ENCODE results near the gene CORO6.

The CORO6 gene

DNA sequence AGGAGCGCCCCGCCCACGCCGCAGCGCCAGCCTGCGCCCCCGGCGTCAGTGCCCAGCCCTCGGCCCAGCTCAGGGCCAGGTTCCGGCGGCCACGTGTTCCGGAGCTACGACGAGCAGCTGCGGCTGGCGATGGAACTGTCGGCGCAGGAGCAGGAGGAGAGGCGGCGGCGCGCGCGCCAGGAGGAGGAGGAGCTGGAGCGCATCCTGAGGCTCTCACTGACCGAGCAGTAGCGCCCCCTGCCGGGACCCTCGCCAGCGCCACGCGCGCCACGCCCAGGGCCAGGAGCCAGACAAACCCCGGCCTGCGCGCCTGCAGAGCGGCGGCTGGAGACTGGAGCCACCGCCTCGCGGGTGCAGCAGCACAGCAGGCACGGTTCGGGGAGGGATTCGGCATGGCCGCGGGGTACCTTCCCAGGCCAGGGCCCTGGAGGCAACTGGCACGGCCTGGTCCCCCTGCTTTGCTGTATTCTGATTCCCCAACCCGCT, 9.3 kb downstream of the CORO6 start:
- DNase-seq (ENCODE audit: low read depth): peak; percentile 88

DNA sequence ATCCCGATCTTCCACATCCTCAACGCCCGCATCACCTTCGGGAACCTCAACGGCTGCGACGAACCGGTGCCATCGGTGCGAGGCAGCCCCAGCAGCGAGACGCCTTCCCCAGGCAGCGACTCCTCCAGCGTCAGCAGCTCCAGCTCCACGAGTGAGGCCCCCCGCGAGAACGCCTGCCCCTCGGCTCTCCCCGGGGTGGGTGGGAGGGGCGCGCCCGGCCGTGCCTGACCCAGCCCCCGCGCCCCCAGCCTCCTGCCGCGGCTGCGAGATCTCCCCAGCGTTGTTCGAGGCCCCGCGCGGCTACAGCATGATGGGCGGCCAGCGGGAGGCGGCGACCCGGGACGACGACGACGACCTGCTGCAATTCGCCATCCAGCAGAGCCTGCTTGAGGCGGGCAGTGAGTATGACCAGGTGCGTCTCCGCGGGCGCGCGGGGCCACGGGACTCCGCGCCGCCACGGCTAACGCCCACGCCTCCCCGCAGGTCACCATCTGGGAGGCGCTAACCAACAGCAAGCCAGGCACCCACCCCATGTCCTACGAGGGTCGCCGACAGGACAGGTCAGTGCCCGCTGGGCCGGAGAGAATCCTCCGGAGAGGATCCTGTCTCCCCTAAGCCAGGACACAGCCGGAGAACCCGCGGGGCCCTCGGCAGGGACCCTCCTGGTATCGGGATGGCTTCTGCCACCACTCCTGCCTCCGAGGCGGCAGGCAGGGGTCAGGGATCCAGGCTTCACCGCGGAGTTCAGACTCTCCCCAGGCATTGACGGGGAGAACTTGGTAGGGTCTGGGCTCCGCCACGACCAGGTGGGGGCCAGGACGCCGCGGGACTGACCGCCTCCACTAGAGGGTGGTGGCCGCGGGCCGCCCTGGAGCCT, 10.1 kb downstream of the CORO6 start:
- DNase-seq (ENCODE audit: low read depth): no peak

- no peak for DNase-seq (ENCODE audit: low read depth)
Observed at GRCh38 chr17:29612094-29612403, 10.7 kb downstream of the CORO6 start.

- DNase-seq (ENCODE audit: low read depth): no peak
Observed at GRCh38 chr17:29611351-29612093, 11.2 kb downstream of the CORO6 start.

DNA sequence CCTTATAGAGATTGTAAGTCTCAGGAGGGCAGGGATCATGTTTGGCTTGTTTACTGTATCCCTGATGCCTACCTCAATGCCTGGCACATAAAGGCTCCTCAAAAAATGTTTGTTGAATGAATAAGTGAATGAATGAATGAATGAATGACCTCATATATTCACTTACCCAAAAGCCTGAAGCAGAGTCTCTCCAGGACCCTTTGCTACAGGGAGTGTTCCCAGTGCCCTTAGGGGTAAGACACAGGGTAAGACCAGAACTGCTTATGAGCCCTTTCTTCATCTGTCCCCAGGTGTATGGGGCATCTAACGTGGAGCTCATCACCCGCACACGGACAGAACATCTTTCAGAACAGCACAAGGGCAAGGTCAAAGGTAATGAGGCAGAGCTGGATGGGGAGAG, 12.3 kb downstream of the CORO6 start:
- DNase-seq (ENCODE audit: low read depth): no peak

DNA sequence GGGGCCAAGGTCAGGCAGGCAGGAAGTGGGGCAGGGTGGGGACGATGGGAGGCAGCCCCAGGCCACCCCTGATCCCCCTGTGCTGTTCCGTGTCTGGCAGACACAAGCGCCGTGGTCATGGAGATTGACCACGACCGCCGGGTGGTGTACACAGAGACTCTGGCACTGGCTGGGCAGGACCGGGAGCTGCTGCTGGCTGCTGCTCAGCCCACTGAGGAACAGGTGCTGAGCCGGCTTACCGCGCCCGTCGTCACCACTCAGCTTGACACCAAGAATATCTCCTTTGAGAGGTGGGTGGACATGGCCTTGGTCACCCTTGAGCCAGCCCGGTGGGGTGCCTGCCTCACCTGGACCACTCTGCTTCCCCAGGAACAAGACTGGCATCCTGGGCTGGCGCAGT, 13.7 kb downstream of the CORO6 start:
- DNase-seq (ENCODE audit: low read depth): no peak

- DNase-seq (ENCODE audit: low read depth): no peak
Observed at GRCh38 chr17:29607557-29608195, 15.0 kb downstream of the CORO6 start.

- no peak for DNase-seq (ENCODE audit: low read depth)
Observed at GRCh38 chr17:29603109-29603674, 19.5 kb downstream of the CORO6 start.

- no peak for DNase-seq (ENCODE audit: low read depth)
Observed at GRCh38 chr17:29597361-29598172, 25.1 kb downstream of the CORO6 start.

DNA sequence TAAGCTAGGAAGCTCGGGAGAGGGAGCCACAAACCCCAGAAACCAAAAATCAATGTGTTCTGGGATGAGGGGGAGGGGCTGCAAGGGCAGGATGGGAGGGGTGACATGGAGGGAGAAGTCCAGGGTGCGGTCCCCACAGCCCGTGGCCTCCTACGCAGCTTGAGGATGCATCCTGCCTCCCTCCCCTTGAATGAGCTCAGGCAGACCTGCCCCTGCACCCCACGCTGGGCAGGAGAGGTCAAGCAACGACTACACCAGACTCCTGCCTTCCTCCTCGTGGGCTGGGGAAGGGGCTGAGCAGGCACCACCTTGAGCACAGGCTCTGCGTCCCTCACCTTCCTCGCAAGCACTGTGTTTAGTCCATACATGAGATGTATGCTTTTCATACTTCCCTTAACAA, 25.9 kb downstream of the CORO6 start:
- DNase-seq (ENCODE audit: low read depth): no peak

DNA sequence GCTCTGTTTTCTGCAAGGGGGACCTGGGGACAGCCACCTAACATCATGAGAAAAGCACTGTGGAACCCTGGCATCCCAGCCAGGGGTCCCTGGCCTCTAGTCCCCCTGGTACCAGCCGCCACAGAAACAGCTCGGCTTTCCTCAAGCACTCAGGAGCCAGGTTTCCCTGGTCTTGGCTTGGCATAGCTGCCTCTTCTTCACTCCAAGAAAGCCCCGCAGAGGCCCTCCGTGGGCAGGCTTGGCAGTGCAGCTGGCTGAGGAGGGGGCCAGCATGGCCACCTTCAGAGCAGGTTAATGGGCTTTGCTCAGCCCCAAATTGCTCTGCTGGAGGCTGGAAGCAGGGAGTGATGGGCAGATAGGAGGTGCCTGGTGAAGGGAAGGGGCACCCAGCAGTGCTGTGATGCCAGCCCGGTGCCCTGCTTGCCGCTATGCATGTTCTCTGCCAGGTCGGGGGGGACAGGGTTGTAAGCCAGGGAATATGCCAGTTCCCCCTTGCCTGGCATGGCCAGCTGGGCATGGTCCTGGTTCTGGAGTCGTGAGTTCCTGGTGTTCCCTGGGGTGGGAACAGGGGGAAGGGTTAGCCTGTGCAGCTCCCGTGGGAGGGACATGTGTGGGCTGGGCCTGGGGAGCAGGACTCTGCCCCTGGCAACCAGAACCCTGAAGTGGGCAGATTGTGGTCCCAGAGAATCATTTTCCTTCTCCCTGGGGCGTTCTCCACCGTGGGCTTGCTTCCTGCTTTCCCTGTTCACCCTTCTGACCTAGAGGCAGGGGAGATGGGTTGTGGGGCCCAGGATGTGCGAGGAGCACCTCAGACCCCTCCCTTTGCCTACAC, 26.6 kb downstream of the CORO6 start:
- no peak for DNase-seq (ENCODE audit: low read depth)

DNA sequence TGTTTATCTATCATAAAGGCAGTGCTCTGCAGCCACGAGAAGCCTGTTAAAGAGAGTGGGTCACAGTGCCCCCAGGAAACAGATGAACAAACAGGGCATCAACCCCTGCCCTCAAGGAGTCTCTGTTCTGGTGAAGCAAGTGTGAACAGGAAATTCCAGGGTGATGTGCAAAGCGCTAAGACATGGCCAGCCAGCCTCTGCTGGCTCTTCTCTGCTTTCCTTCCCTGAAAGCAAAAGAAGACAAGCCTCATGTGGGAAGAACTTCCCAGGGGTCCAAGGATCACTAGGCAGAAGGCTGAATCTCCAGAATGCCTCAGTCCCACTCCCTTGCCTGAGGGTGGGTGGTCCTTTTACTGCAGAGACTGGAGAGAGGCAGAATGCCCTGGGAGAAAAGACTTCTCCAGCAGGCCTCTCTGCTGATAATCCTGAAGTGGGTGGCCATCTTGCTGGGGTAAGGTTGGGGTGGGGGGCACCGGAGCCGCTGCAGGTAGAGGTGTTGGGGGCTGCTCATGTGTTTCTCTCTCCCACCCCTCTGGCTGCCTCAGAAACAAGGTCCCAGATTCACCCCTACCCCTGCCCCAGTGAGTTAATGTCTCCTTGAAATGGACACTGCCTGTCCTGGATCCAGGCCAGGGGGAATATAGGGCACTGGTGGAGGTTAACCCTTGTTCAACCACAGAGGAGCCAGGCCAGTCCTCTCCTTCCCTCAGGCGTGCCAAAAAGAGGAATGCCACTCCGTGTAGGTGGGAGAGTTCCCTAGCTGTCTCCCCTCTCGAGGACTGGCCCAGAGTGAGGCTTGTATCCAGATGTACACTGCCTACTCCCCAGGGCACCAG, 27.4 kb downstream of the CORO6 start:
- no peak for DNase-seq (ENCODE audit: low read depth)

DNA sequence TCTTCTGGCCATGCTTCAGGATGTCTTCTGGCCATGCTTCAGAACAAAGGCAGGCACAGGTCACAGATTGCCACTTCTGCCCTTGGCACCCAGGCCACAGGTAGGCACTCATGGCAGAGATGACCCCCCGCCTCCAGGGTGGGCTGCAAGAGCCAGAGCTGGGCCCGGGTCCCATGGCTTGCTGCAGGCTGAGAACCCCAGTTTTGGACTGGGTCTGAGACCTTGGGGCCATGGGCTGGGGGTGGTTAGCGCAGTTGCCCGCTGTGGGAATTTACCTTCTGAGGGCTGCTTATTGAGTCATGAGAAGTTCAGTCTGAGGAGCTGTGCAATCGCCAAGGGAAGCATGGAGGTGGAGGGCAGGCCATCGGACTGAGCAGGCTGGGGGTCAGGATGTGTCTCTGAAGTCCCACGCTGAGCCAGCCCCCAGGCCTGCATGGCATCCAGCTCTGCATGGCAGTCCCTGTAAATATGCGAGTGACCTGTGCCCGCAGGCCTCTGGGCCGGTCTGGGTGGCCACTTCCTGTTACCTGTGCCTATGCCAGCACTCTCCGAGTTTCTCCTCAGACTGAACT, 28.1 kb downstream of the CORO6 start:
- DNase-seq (ENCODE audit: low read depth): no peak

DNA sequence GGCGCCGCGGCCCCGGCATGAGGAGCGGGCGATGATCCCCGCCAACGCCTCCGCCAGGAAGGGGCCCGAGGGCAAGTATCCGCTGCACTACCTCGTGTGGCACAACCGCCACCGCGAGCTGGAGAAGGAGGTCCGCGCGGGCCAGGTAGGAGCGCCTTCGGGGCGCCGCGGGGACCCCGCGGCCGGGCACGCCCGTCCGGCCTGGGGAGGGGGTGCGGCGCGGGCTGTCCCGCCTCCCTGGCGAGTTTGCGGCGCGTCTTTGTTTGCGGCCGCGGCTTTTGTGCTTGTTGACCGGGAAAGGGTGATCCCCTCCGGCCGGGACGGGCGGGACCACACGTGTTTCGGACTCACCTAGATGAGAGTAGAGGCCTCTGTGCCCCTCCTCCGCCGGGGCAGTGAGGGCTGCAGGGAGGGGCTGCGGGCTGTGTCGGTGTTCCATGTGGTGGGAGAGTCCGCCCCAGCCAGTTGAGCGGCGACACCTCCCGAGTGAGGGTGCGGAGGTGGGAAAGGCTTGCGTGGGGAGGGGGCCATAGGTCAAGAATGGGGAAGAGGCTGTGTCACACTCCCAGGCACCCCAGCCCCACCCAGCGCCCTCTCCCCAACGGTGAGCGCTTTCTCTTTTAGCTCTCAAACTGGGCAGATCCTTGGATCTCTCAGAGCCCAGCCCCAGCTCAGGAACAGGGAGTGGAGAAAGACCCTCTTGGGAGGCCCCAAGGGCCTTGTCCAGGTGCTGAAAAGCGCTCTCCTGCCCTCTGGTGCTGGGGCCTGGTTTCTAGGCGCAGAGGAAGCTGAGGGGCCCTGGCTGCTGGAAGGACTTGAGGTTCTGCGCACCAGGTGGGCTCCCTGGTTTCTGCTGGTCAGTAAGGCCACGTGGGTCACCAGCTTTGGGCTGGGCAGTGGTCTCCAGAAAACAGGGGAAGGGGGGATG, 28.9 kb downstream of the CORO6 start:
- DNase-seq (ENCODE audit: low read depth): no peak

GRCh38 chr17:29592850-29593551, 29.7 kb downstream of the CORO6 start, which contains the start of gene ANKRD13B:
Gene ANKRD13B (plus strand): TSS chr17:29593132. CDS start chr17:29593622, 490 bp downstream.
- DNase-seq (ENCODE audit: low read depth): no peak

GRCh38 chr17:29591737-29592608, 30.7 kb downstream of the CORO6 start:
- DNase-seq (ENCODE audit: low read depth): peak; percentile 62

Measured in T follicular helper cell (primary cell).